Nasal cavity respiratory epithelium epithelial cell of viscerocranial mucosa (primary cell): ENCODE data around the gene HECTD3. TPM values are rescaled to one million over a fixed set of nuclear protein-coding genes. Genes with fewer than 3 reads are reported as not detected.

Experiments
- total RNA-seq: library from RNA; depleted of rRNA; stranded (reverse); fragments of >200 nt; gene quantifications from 2 replicates; pipeline ENCODE4 v1.2.3, GENCODE V29; 2014

The HECTD3 gene
- 16.1 and 35.2 TPM in 2 replicates for total RNA-seq

DNA sequence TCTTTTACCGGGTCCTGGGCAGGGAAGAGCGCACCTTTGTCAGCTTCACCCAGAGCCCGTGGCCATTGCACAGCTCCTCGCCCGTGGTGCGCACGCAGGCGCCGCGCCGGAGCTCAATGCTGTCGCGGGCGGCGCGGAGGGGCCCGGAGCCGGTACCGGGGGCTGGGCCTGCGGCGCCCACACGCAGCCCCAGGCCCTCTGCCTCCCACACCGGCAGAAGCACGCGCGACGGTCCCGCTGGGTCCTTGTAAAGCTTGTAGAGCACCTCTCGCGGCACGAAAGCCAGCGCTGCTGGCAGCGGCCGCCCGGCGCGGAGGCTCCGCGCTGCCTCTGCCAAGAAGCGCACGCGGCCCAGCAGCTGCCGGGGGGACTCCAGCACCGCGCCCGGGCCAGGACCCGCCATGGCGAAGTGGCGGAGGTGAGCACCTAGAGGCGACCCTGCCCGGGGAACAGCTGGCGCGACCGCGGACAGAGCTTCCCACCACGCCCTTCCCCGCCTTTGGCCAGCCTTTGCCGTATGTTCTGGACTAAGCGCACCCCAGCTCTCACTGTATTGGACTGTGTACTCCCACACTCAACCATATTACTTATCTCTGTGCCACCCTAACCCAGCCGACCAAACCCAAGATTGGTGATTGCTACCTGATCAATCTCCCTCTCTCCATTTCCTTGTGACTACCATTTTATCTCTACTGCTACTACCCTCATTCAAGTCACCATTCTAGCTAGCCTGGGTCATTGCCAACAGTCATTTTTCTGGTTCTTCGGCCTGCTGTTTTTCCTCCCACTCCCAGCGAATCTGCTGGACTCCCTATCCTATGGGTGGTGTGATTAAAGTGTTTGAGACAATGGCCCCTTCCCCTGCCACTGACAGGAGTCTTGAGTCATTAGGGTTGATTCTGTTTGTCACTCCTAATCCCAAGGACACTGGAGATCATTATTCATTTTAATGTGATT lies at the start of gene HECTD3:
Gene HECTD3, minus strand, starts transcription at position 470 of the 957 bp plus-strand sequence. Its CDS starts 67 bp downstream, at position 403.

DNA sequence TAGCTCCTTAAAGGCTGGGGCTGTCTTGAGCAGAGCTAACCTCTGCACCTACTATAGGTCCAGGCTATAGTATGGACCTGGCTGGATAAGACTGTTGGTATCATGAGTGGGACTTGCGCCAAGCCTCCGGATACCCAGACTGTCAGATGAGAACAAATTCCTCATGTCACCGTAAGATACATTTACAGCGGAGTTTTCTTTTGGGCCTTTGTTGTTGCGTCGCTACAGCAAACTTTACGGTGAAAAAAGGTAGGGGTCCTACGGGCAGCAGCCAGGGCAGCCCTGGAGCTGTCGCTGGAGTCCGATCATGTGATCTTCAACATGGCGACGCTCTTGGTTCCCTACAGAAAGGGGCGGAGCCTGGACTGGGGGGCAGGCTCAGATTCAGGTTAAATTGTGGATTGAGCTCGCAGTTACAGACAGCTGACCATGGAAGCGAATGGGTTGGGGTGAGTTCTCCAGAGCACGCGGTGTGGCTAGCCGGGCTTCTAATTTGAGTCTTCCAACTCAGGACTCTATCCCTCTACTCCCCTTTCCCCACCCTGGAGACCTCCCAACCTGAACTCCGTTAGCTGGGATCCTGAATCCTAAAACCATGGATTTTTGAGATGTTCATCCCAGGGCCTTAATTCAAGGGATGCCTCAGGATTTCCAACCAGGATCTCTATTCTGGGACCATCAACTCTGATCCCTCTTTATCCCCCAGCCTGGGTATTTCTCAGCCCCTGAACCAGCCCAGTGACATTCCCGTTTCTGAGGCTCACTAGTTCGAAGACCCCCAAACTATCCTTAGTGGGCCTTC lies 914 bp upstream of the HECTD3 start, which contains the start of gene UROD:
Gene UROD, plus strand, starts transcription at position 418 of the 802 bp plus-strand sequence. Its CDS starts 12 bp downstream, at position 430.

Other genes with a start within 250 kb of the HECTD3 start
- 1,350 and 2,168 TPM in 2 replicates for gene RPS8, start 235.8 kb downstream of the HECTD3 start, total RNA-seq
- under 0.01 TPM in 2 replicates for gene BEST4, start 223.2 kb downstream of the HECTD3 start, total RNA-seq
- gene PLK3, start 210.9 kb downstream of the HECTD3 start, total RNA-seq, result 29.4 and 44.4 TPM in 2 replicates
- gene DYNLT4, start 204.0 kb downstream of the HECTD3 start, total RNA-seq, result 0.14 and 0.34 TPM in 2 replicates
- 1.4 and 1.9 TPM in 2 replicates for gene BTBD19, start 202.8 kb downstream of the HECTD3 start, total RNA-seq
- gene PTCH2, start 168.1 kb downstream of the HECTD3 start, total RNA-seq, result under 0.01 and 0.14 TPM in 2 replicates
- gene EIF2B3, start 24.7 kb downstream of the HECTD3 start, total RNA-seq, result 22.2 and 33.5 TPM in 2 replicates
- gene UROD, start 930 bp upstream of the HECTD3 start, total RNA-seq, result 78.8 and 94.7 TPM in 2 replicates
- gene ZSWIM5, start 195.3 kb upstream of the HECTD3 start, total RNA-seq, result under 0.01 and 0.14 TPM in 2 replicates